Measurements from ENCODE around the gene PPM1F.
"Not testable (repeated sequence)": the region's sequence is repeated elsewhere in the genome, so short reads cannot be mapped to it uniquely, and the experiment has no call there.

Gene PPM1F

GRCh38 chr22:21919526-21920307 is 32.9 kb downstream of the PPM1F start:
- DNase-seq (ENCODE audit: low spot score) = no peak

GRCh38 chr22:21918466-21919185 is 34.0 kb downstream of the PPM1F start:
- no peak for DNase-seq (ENCODE audit: low spot score)

- DNase-seq (ENCODE audit: low spot score) = no peak
Observed at GRCh38 chr22:21917959-21918261, 34.7 kb downstream of the PPM1F start.

- no peak for DNase-seq (ENCODE audit: low spot score)
Observed at GRCh38 chr22:21917181-21917958, 35.3 kb downstream of the PPM1F start.

GRCh38 chr22:21916309-21916918 is 36.2 kb downstream of the PPM1F start:
- DNase-seq (ENCODE audit: low spot score) = no peak

GRCh38 chr22:21915624-21916308 is 36.9 kb downstream of the PPM1F start:
- no peak for DNase-seq (ENCODE audit: low spot score)

GRCh38 chr22:21914033-21914642 is 38.5 kb downstream of the PPM1F start:
- not testable (repeated sequence) for DNase-seq (ENCODE audit: low spot score)

GRCh38 chr22:21910367-21910766 is 42.3 kb downstream of the PPM1F start:
- not testable (repeated sequence) for DNase-seq (ENCODE audit: low spot score)

GRCh38 chr22:21909871-21910270 is 42.8 kb downstream of the PPM1F start:
- DNase-seq (ENCODE audit: low spot score) = no peak

- DNase-seq (ENCODE audit: low spot score) = no peak
Observed at GRCh38 chr22:21907638-21908522, 44.8 kb downstream of the PPM1F start.

GRCh38 chr22:21905234-21905633 is 47.4 kb downstream of the PPM1F start:
- not testable (repeated sequence) for DNase-seq (ENCODE audit: low spot score)

- DNase-seq (ENCODE audit: low spot score) = no peak
Observed at GRCh38 chr22:21904250-21904789, 48.3 kb downstream of the PPM1F start.

- no peak for DNase-seq (ENCODE audit: low spot score)
Observed at GRCh38 chr22:21903283-21903682, 49.4 kb downstream of the PPM1F start.

GRCh38 chr22:21902296-21903087 is 50.2 kb downstream of the PPM1F start:
- no peak for DNase-seq (ENCODE audit: low spot score)

- no peak for DNase-seq (ENCODE audit: low spot score)
Observed at GRCh38 chr22:21898354-21898896, 54.2 kb downstream of the PPM1F start.

GRCh38 chr22:21896951-21897513 is 55.6 kb downstream of the PPM1F start:
- DNase-seq (ENCODE audit: low spot score) = no peak

GRCh38 chr22:21896275-21896674 is 56.4 kb downstream of the PPM1F start:
- not testable (repeated sequence) for DNase-seq (ENCODE audit: low spot score)

GRCh38 chr22:21894799-21895198 is 57.8 kb downstream of the PPM1F start:
- no peak for DNase-seq (ENCODE audit: low spot score)

All from activated CD4-positive, alpha-beta T cell treated with anti-CD3 and anti-CD28 coated beads, Interleukin-2, Interleukin-4, amounts not matched to agents 100 ng/mL and 50 ng/mL, durations not matched to agents 16 hours and 8 hours (primary cell).